MM.1S (cell line): ENCODE measurements around the gene CBX3.

ENCODE experiments used
- DNase-seq: peaks from one replicate; pipeline ENCODE4 v3.0.0-alpha.2; 2015
- H2AFZ ChIP-seq: fragments of 300-600 bp; sonication (generic); 2 replicates; pipeline ENCODE4 v1.6.0; 2016; ENCODE audit warnings: antibody characterized with exemption, low read length
- H3F3A ChIP-seq: fragments of 300-600 bp; sonication (generic); 2 replicates; pipeline ENCODE4 v1.6.1; 2016; ENCODE audit warnings: mild to moderate bottlenecking, antibody characterized with exemption, low read length, moderate library complexity, mixed read lengths; ENCODE audit not compliant: insufficient read depth
- H3K27ac ChIP-seq: fragments of 300-600 bp; sonication (generic); 2 replicates; pipeline ENCODE4 v1.5.1; 2016; ENCODE audit warnings: mild to moderate bottlenecking, low read length
- H3K27me3 ChIP-seq: fragments of 300-600 bp; sonication (generic); replicated peaks from 2 replicates; pipeline ENCODE4 v1.6.0; 2016; ENCODE audit warnings: low read length; ENCODE audit not compliant: insufficient read depth
- H3K36me3 ChIP-seq: fragments of 300-600 bp; sonication (generic); replicated peaks from 2 replicates; pipeline ENCODE4 v1.6.1; 2016; ENCODE audit warnings: mild to moderate bottlenecking, low read length, mixed read lengths; ENCODE audit not compliant: insufficient read depth
- H3K4me1 ChIP-seq: fragments of 300-600 bp; sonication (generic); 2 replicates; pipeline ENCODE4 v1.6.1; 2016; ENCODE audit warnings: low read length, mixed read lengths
- H3K4me2 ChIP-seq: fragments of 300-600 bp; sonication (generic); 2 replicates; pipeline ENCODE4 v1.6.0; 2016; ENCODE audit warnings: low read depth, low read length
- H3K4me3 ChIP-seq: fragments of 300-600 bp; sonication (generic); 2 replicates; pipeline ENCODE4 v1.5.1; 2016; ENCODE audit warnings: low read length, mixed read lengths
- H3K79me2 ChIP-seq: fragments of 300-600 bp; sonication (generic); 2 replicates; pipeline ENCODE4 v1.6.1; 2016; ENCODE audit warnings: mixed run types, low read length, mixed read lengths
- H3K9ac ChIP-seq: fragments of 300-600 bp; sonication (generic); 2 replicates; pipeline ENCODE4 v1.6.1; 2016; ENCODE audit warnings: low read length, mixed read lengths
- H3K9me2 ChIP-seq: fragments of 300-600 bp; sonication (generic); replicated peaks from 2 replicates; pipeline ENCODE4 v1.6.1; 2016; ENCODE audit warnings: mild to moderate bottlenecking, low read length, mixed read lengths; ENCODE audit not compliant: insufficient read depth
- H3K9me3 ChIP-seq: fragments of 300-600 bp; sonication (generic); replicated peaks from 2 replicates; pipeline ENCODE4 v1.6.1; 2016; ENCODE audit warnings: mild to moderate bottlenecking, low read length, mixed read lengths; ENCODE audit not compliant: insufficient read depth
- H4K20me1 ChIP-seq: fragments of 300-600 bp; sonication (generic); 2 replicates; pipeline ENCODE4 v1.6.1; 2016; ENCODE audit warnings: mild to moderate bottlenecking, low read length, moderate library complexity, mixed read lengths; ENCODE audit not compliant: insufficient read depth
- CTCF ChIP-seq: fragments of 300-600 bp; sonication (generic); IDR thresholded peaks from 2 replicates; pipeline ENCODE4 v1.5.1; 2016; ENCODE audit warnings: antibody characterized with exemption, low read length, mixed read lengths
- EZH2 ChIP-seq: fragments of 300-600 bp; sonication (generic); optimal IDR thresholded peaks from 2 replicates; pipeline ENCODE3; 2017; ENCODE audit warnings: low read depth, mild to moderate bottlenecking, antibody characterized with exemption, low read length, mixed read lengths
- EZH2phosphoT487 ChIP-seq: fragments of 300-600 bp; sonication (generic); IDR thresholded peaks from 2 replicates; pipeline ENCODE4 v1.6.1; 2018; ENCODE audit warnings: antibody characterized with exemption, low read length

Gene CBX3

GRCh38 chr7:26237035-26237807 is 35.7 kb downstream of the CBX3 start:
- Histone ChIP-seq H3K4me2 (no peak overlapping the region), H4K20me1 (no peaks in the 10 kb centered on the region), H3K79me2 (no peaks in the 10 kb centered on the region), H3K4me3 (no peak overlapping the region), H3K9ac (no peak overlapping the region), H3F3A (no peaks in the 10 kb centered on the region), H3K9me3 (no peaks in the 10 kb centered on the region), H3K27me3 (no peaks in the 10 kb centered on the region), H2AFZ (no peak overlapping the region), H3K4me1 (no peaks in the 10 kb centered on the region), H3K9me2 (no peaks in the 10 kb centered on the region), H3K36me3 (no peaks in the 10 kb centered on the region), H3K27ac (no peak overlapping the region)
- DNase-seq = no peak
- no peak for TF ChIP-seq EZH2
- TF ChIP-seq EZH2phosphoT487 = no peak
- no peak for TF ChIP-seq CTCF

DNA sequence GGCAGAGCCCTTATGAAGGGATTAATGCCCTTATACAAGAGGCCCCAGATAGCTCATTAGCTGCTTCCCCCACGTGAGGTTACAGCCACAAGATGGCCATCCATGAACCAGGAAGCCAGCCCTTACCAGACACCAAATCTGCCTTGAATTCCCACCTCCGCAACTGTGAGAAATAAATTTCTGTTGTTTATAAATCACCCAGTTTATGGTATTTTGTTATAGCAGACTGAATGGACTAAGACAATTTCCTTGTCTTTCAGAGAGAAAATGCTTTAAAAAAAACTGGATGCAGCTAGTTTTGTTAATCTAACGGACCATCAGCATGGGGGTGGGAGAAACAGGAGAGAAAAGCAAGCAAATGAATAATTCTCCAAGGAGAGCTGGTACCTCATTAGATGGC is 36.5 kb downstream of the CBX3 start:
- no peak for DNase-seq
- Histone ChIP-seq H3K36me3 (no peaks in the 10 kb centered on the region), H2AFZ (no peak overlapping the region), H3K79me2 (no peaks in the 10 kb centered on the region), H3K4me2 (no peak overlapping the region), H3K9me3 (no peaks in the 10 kb centered on the region), H3K4me3 (no peak overlapping the region), H3K27ac (no peak overlapping the region), H3K27me3 (no peaks in the 10 kb centered on the region), H4K20me1 (no peaks in the 10 kb centered on the region), H3K9me2 (no peaks in the 10 kb centered on the region), H3K9ac (no peak overlapping the region), H3K4me1 (no peaks in the 10 kb centered on the region), H3F3A (no peaks in the 10 kb centered on the region)
- no peak for TF ChIP-seq CTCF
- no peak for TF ChIP-seq EZH2phosphoT487
- TF ChIP-seq EZH2 = no peak

DNA sequence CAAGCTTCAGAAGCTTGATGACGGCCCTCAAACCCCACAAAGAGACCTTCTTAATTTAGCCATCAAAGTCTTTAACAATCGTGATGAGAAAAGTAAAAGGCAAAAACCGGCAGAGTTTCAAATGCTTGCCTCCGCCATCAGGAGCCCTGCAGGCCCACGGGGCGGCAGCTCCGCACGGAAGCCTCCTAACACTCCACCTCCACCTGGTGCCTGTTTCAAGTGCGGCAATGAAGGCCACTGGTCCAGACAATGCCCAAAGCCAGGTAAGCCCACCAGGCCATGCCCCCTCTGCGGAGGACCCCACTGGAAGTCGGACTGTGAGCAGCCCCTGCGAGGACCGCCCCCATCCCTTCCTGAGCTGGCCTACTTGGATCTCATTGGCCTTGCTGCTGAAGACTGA is 43.6 kb downstream of the CBX3 start:
- TF ChIP-seq CTCF = no peak
- TF ChIP-seq EZH2phosphoT487 = no peak
- TF ChIP-seq EZH2 = no peak
- Histone ChIP-seq H3K9me2 (no peaks in the 10 kb centered on the region), H3K9ac (no peak overlapping the region), H3K79me2 (no peaks in the 10 kb centered on the region), H4K20me1 (no peaks in the 10 kb centered on the region), H3K4me3 (no peak overlapping the region), H3K9me3 (no peaks in the 10 kb centered on the region), H3K4me2 (no peak overlapping the region), H3K36me3 (no peaks in the 10 kb centered on the region), H3K27ac (no peak overlapping the region), H3K27me3 (no peaks in the 10 kb centered on the region), H2AFZ (no peak overlapping the region), H3F3A (no peaks in the 10 kb centered on the region), H3K4me1 (no peaks in the 10 kb centered on the region)
- DNase-seq = no peak
